Iris pigment epithelial cell (primary cell): ENCODE data around the gene RUFY3.
"Not testable (repeated sequence)": the region's sequence is repeated elsewhere in the genome, so short reads cannot be mapped to it uniquely, and the experiment has no call there.

Source experiments
- DNase-seq: peaks from one replicate; pipeline ENCODE4 v3.0.0-alpha.2; 2011; ENCODE audit warnings: low read depth

Gene RUFY3

GRCh38 chr4:70735915-70736314, 14.2 kb downstream of the RUFY3 start:
- DNase-seq, result peak; percentile 83

GRCh38 chr4:70737006-70737405, 15.2 kb downstream of the RUFY3 start:
- DNase-seq, result no peak

- DNase-seq, result no peak
Observed at GRCh38 chr4:70737409-70737808, 15.6 kb downstream of the RUFY3 start.

- DNase-seq, result peak; percentile 54
Observed at GRCh38 chr4:70739496-70740337, 18.0 kb downstream of the RUFY3 start.

GRCh38 chr4:70741867-70742658, 20.3 kb downstream of the RUFY3 start:
- DNase-seq, result peak; percentile 53

GRCh38 chr4:70743731-70744130, 22.0 kb downstream of the RUFY3 start:
- DNase-seq, result peak; percentile 44

- peak; percentile 91 for DNase-seq
Observed at GRCh38 chr4:70746179-70746839, 24.5 kb downstream of the RUFY3 start.

- DNase-seq, result peak; percentile 72
Observed at GRCh38 chr4:70747874-70748273, 26.1 kb downstream of the RUFY3 start.

GRCh38 chr4:70749313-70749712, 27.5 kb downstream of the RUFY3 start:
- peak; percentile 24 for DNase-seq

GRCh38 chr4:70752236-70752635, 30.5 kb downstream of the RUFY3 start:
- no peak for DNase-seq

- DNase-seq, result no peak
Observed at GRCh38 chr4:70753630-70754029, 31.9 kb downstream of the RUFY3 start.

- DNase-seq, result no peak
Observed at GRCh38 chr4:70754470-70754869, 32.7 kb downstream of the RUFY3 start.

GRCh38 chr4:70754990-70755688, 33.4 kb downstream of the RUFY3 start:
- DNase-seq, result no peak

- DNase-seq, result no peak
Observed at GRCh38 chr4:70759126-70759525, 37.4 kb downstream of the RUFY3 start.

- peak; percentile 22 for DNase-seq
Observed at GRCh38 chr4:70759627-70760026, 37.9 kb downstream of the RUFY3 start.

- DNase-seq, result no peak
Observed at GRCh38 chr4:70760662-70761061, 38.9 kb downstream of the RUFY3 start.

- DNase-seq, result no peak
Observed at GRCh38 chr4:70761276-70761816, 39.6 kb downstream of the RUFY3 start.

- no peak for DNase-seq
Observed at GRCh38 chr4:70765368-70765767, 43.6 kb downstream of the RUFY3 start.

- no peak for DNase-seq
Observed at GRCh38 chr4:70768301-70768948, 46.7 kb downstream of the RUFY3 start.

- not testable (repeated sequence) for DNase-seq
Observed at GRCh38 chr4:70769396-70769795, 47.6 kb downstream of the RUFY3 start.

GRCh38 chr4:70772929-70773555, 51.3 kb downstream of the RUFY3 start:
- DNase-seq, result no peak
